ENCODE results near the gene ANGPTL4. TPM values are rescaled to one million over a fixed set of nuclear protein-coding genes. Genes with fewer than 3 reads are reported as not detected.
A peak's percentile ranks its signal among the peaks of the same experiment; 100 is the strongest.

Gene ANGPTL4
- total and polyA plus RNA-seq, 2 of the 13 experiments (the other 11 are each of a cell fraction or from before 2014, with no cell fraction given) = 0.80 to 21.7 TPM

GRCh38 chr19:8421484-8422461 lies 57.8 kb downstream of the ANGPTL4 start (continued):
- no peak for TF ChIP-seq ZNF326 (CRISPR knock-in tag; IDR thresholded peaks at IDR 0.05; ENCODE audit: borderline replicate concordance)
- no peak for TF ChIP-seq POLR2AphosphoS2 (IDR thresholded peaks at IDR 0.05; ENCODE audit: low read depth, low read length)
- TF ChIP-seq TBX3 (IDR thresholded peaks at IDR 0.05; ENCODE audit: borderline replicate concordance) = no peak
- TF ChIP-seq KAT8 (CRISPR knock-in tag; IDR thresholded peaks at IDR 0.05) = 0 out of 2 replicates have a peak, but pooled peaks have one; percentile 12
- no peak for TF ChIP-seq NAIF1 (CRISPR knock-in tag; IDR thresholded peaks at IDR 0.05; ENCODE audit: borderline replicate concordance)
- TF ChIP-seq, protein P1, sequence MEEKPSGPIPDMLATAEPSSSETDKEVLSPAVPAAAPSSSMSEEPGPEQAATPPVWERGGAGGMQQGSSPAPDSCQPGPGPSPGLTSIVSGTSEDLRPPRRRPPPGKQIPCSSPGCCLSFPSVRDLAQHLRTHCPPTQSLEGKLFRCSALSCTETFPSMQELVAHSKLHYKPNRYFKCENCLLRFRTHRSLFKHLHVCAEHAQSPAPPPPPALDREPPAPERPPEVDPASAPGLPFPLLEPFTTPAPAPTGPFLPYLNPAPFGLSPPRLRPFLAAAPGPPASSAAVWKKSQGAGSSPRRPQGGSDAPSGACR (CRISPR knock-in tag; IDR thresholded peaks at IDR 0.05) = 0 out of 2 replicates have a peak, but pooled peaks have one; percentile 55
- no peak for TF ChIP-seq ZNF558 (CRISPR knock-in tag; IDR thresholded peaks at IDR 0.05; ENCODE audit: borderline replicate concordance)
- no peak for TF ChIP-seq ZNF251 (CRISPR knock-in tag; IDR thresholded peaks at IDR 0.05)
- no peak for TF ChIP-seq ZNF615 (CRISPR knock-in tag; IDR thresholded peaks at IDR 0.05; ENCODE audit: borderline replicate concordance)
- peak; percentile 43 to 55; a peak in 2 of 4 replicates for TF ChIP-seq NR2F1 (CRISPR knock-in tag; IDR thresholded peaks at IDR 0.05)
- TF ChIP-seq ELF4 (CRISPR knock-in tag; IDR thresholded peaks at IDR 0.05; ENCODE audit: borderline replicate concordance) = no peak
- no peak for TF ChIP-seq ZNF234 (CRISPR knock-in tag; conservative IDR thresholded peaks at IDR 0.05)
- 0 out of 2 replicates have a peak, but pooled peaks have one; percentile 36 for TF ChIP-seq ZNF350 (CRISPR knock-in tag; IDR thresholded peaks at IDR 0.05; ENCODE audit: borderline replicate concordance, low read depth)
- no peak for TF ChIP-seq KDM6A (CRISPR knock-in tag; IDR thresholded peaks at IDR 0.05; ENCODE audit: low read depth)
- no peak for TF ChIP-seq NFATC3 (CRISPR knock-in tag; IDR thresholded peaks at IDR 0.05)
- no peak for TF ChIP-seq CC2D1A (CRISPR knock-in tag; IDR thresholded peaks at IDR 0.05)
- TF ChIP-seq PAWR (CRISPR knock-in tag; IDR thresholded peaks at IDR 0.05; ENCODE audit: borderline replicate concordance) = no peak
- no peak for TF ChIP-seq ZNF775 (CRISPR knock-in tag; IDR thresholded peaks at IDR 0.05; ENCODE audit: borderline replicate concordance)
- no peak for TF ChIP-seq KLF15 (CRISPR knock-in tag; IDR thresholded peaks at IDR 0.05; ENCODE audit: borderline replicate concordance)
- TF ChIP-seq GATA4 (IDR thresholded peaks at IDR 0.05; ENCODE audit: borderline replicate concordance, low read depth) = no peak
- no peak for TF ChIP-seq NFKBIZ (CRISPR knock-in tag; IDR thresholded peaks at IDR 0.05)
- no peak for TF ChIP-seq ZNF678 (CRISPR knock-in tag; IDR thresholded peaks at IDR 0.05)
- TF ChIP-seq HHEX (CRISPR knock-in tag; IDR thresholded peaks at IDR 0.05) = no peak
- TF ChIP-seq E2F2 (CRISPR knock-in tag; IDR thresholded peaks at IDR 0.05; ENCODE audit: borderline replicate concordance) = no peak
- TF ChIP-seq ZNF713 (CRISPR knock-in tag; IDR thresholded peaks at IDR 0.05) = no peak
- TF ChIP-seq RAD21 (CRISPR knock-in tag; IDR thresholded peaks at IDR 0.05) = no peak
- peak; percentile 23; the same call in 1 of the 2 replicates for TF ChIP-seq YEATS4 (CRISPR knock-in tag; IDR thresholded peaks at IDR 0.05; ENCODE audit: borderline replicate concordance)
- TF ChIP-seq ZNF660 (CRISPR knock-in tag; IDR thresholded peaks at IDR 0.05; ENCODE audit: borderline replicate concordance, low read depth) = no peak
- no peak for TF ChIP-seq ZNF180 (CRISPR knock-in tag; IDR thresholded peaks at IDR 0.05; ENCODE audit: borderline replicate concordance, low read depth)
- TF ChIP-seq ARNT (IDR thresholded peaks at IDR 0.05) = no peak
- no peak for TF ChIP-seq WIZ (CRISPR knock-in tag; IDR thresholded peaks at IDR 0.05)
